Kidney (tissue), 14 donors: Measurements from ENCODE around the gene TMEM156. TPM values are rescaled to one million over a fixed set of nuclear protein-coding genes. Genes with fewer than 3 reads are reported as not detected.

ENCODE experiments used
- DNase-seq, 5 donors: peaks; one replicate each; pipeline ENCODE4 v3.0.0-alpha.2; 2013 to 2020
- FAIRE-seq: peaks from 2 replicates; lab custom pipeline; 2012; peaks lifted over from hg19 to GRCh38; lab: Jason Lieb, UNC
- H3K27ac ChIP-seq, 2 donors: one replicate each; pipeline ENCODE4 v1.7.0; 2013; ENCODE audit warnings: low read depth in 2 of 2, low read length in 2 of 2, inconsistent platforms in 1 of 2
- H3K27me3 ChIP-seq: one replicate; pipeline ENCODE4 v1.7.1; 2013; ENCODE audit warnings: low read length, inconsistent platforms; ENCODE audit not compliant: control insufficient read depth, insufficient read depth
- H3K36me3 ChIP-seq, 3 donors: one replicate each; pipeline versions ENCODE4 v1.7.0 to v1.7.1; 2013; ENCODE audit warnings: low read length in 3 of 3, control low read depth in 1 of 3, inconsistent platforms in 1 of 3; ENCODE audit not compliant: insufficient read depth in 3 of 3, control insufficient read depth in 2 of 3
- H3K4me1 ChIP-seq, 3 donors: one replicate each; pipeline versions ENCODE4 v1.7.0 to v1.7.1; 2013; ENCODE audit warnings: low read length in 3 of 3, inconsistent platforms in 1 of 3, low read depth in 1 of 3; ENCODE audit not compliant: control insufficient read depth in 2 of 3, insufficient read depth in 2 of 3
- H3K4me3 ChIP-seq, 3 donors: one replicate each; pipeline versions ENCODE4 v1.7.0 to v1.8.1; 2013; ENCODE audit warnings: low read length in 3 of 3, control low read depth in 1 of 3, inconsistent platforms in 1 of 3
- H3K9ac ChIP-seq, 3 donors: one replicate each; pipeline versions ENCODE4 v1.7.0 to v1.7.1; 2013; ENCODE audit warnings: low read length in 3 of 3, control low read depth in 1 of 3, inconsistent platforms in 1 of 3
- H3K9me3 ChIP-seq, 3 donors: one replicate each; pipeline versions ENCODE4 v1.7.0 to v1.7.1; 2013; ENCODE audit warnings: low read length in 3 of 3, control low read depth in 1 of 3, inconsistent platforms in 1 of 3; ENCODE audit not compliant: control insufficient read depth in 2 of 3, insufficient read depth in 1 of 3
- CTCF ChIP-seq: IDR thresholded peaks from 3 replicates; pipeline ENCODE4 v1.5.1; 2012; ENCODE audit warnings: mild to moderate bottlenecking, moderate library complexity, borderline replicate concordance; ENCODE audit not compliant: insufficient read depth; ENCODE audit errors: extremely low read depth
- intact Hi-C: fragments of 100-400 bp; cut with DNase I; formaldehyde crosslinking; loops from one replicate; pipeline ENCODE4 v1.11.1; 2022
- polyA plus RNA-seq: library from polyadenylated mRNA; stranded (reverse); fragments of 350-450 nt; fragmentation: Illumina TruSeq; extraction: RNeasy Lipid Tissue Mini Kit (QIAGEN cat#74804); gene quantifications from one replicate; pipeline ENCODE4 v1.2.3, GENCODE V29; 2014; ENCODE audit warnings: low read depth, low replicate concordance; ENCODE audit not compliant: insufficient read depth
- total RNA-seq: library from RNA; stranded (reverse); fragmentation: NEBNext Ultra II Directional; extraction: Animal tissue kit (Norgen Biotek cat#: 25700); gene quantifications from one replicate; pipeline ENCODE4 v1.2.1, GENCODE V29; 2021
- donor health status: control.
- donor health status: control.
- donor health status: control.
- donor health status: control.
- donor health status: control.
- donor health status: DM: yes; HTN: yes; CAD: no.
- donor health status: Normal renal cell carcinoma (clear cell type).

Gene TMEM156
- total and polyA plus RNA-seq, 2 donors from 2014 or later: 1.8 to 3.5 TPM

- no peak for FAIRE-seq
- intact Hi-C loops: no loop called here
- H3K9ac ChIP-seq: no peak overlapping the region
- no peaks in the 10 kb centered on the region for H3K9me3 ChIP-seq
- H3K4me1 ChIP-seq: no peaks in the 10 kb centered on the region
- no peaks in the 10 kb centered on the region for H3K27me3 ChIP-seq
- H3K4me3 ChIP-seq: no peak overlapping the region
- peaks cover 0 to 7% (median 4%) of the 10 kb centered on the region in 3 donors for H3K36me3 ChIP-seq
- DNase-seq: peak in 3 of 5 donors; percentile 27 to 55 (median 31)
- TF ChIP-seq CTCF: no peak
- H3K27ac ChIP-seq: no peak overlapping the region
Observed at GRCh38 chr4:38926896-38927295, 105.3 kb downstream of the TMEM156 start.

- Histone ChIP-seq H3K4me3 (no peak overlapping the region), H3K27ac (no peak overlapping the region), H3K27me3 (no peaks in the 10 kb centered on the region), H3K4me1 (no peaks in the 10 kb centered on the region), H3K9ac (no peak overlapping the region), H3K9me3 (no peaks in the 10 kb centered on the region), H3K36me3 (peaks cover 0 to 6% (median 4%) of the 10 kb centered on the region in 3 donors)
- no peak for TF ChIP-seq CTCF
- DNase-seq (no peak), FAIRE-seq (no peak)
- intact Hi-C loops: no loop called here
Observed at GRCh38 chr4:38925492-38926413, 106.5 kb downstream of the TMEM156 start.

DNA sequence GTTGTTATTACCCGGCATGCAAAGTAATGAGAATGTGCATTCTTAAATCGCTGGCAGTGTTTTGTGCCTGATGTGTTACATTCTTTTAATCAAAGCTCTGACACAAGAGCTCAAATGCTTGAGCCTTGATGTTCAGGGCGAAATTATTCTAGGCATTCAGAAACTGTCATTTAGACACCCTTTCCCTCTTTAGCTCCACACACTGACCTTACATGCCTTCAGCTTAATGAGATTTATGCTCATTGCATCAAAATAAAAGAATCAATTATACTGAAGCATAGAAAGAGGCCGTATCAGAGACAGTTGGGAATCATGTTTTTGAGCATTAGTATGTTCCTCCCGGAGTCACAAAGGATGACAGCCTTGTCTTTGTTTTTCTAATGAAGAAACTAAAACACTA lies 107.9 kb downstream of the TMEM156 start:
- H3K9ac ChIP-seq: no peak overlapping the region
- no peak overlapping the region for H3K27ac ChIP-seq
- H3K4me1 ChIP-seq: no peaks in the 10 kb centered on the region
- DNase-seq: peak in 1 of 5 donors; percentile 10
- H3K9me3 ChIP-seq: no peaks in the 10 kb centered on the region
- intact Hi-C loops: no loop called here
- H3K36me3 ChIP-seq: peaks cover 0 to 6% (median 0%) of the 10 kb centered on the region in 3 donors
- no peak for TF ChIP-seq CTCF
- no peak for FAIRE-seq
- no peaks in the 10 kb centered on the region for H3K27me3 ChIP-seq
- H3K4me3 ChIP-seq: no peak overlapping the region
